GM23248 (cell line): ENCODE measurements around the gene PIP5K1B. TPM values are rescaled to one million over a fixed set of nuclear protein-coding genes. Genes with fewer than 3 reads are reported as not detected.

Experiments
- DNase-seq: peaks from one replicate; pipeline ENCODE4 v3.0.0-alpha.2; 2015
- H2AFZ ChIP-seq: fragments of 200-600 bp; sonication (generic); 2 replicates; pipeline ENCODE4 v1.6.1; 2016; ENCODE audit warnings: antibody characterized with exemption
- H3F3A ChIP-seq: fragments of 200-600 bp; sonication (generic); 2 replicates; pipeline ENCODE4 v1.6.1; 2016; ENCODE audit warnings: mild to moderate bottlenecking, antibody characterized with exemption, mixed run types; ENCODE audit not compliant: insufficient read depth
- H3K27ac ChIP-seq: fragments of 200-600 bp; sonication (generic); 2 replicates; pipeline ENCODE4 v1.5.1; 2016; ENCODE audit warnings: mild to moderate bottlenecking
- H3K27me3 ChIP-seq: fragments of 200-600 bp; sonication (generic); replicated peaks from 2 replicates; pipeline ENCODE4 v1.6.1; 2016; ENCODE audit warnings: mild to moderate bottlenecking; ENCODE audit not compliant: insufficient read depth
- H3K36me3 ChIP-seq: fragments of 200-600 bp; sonication (generic); 2 replicates; pipeline ENCODE4 v1.6.1; 2016; ENCODE audit warnings: low read depth, mild to moderate bottlenecking
- H3K4me1 ChIP-seq: fragments of 200-600 bp; sonication (generic); 2 replicates; pipeline ENCODE4 v1.6.1; 2016; ENCODE audit warnings: mild to moderate bottlenecking; ENCODE audit not compliant: insufficient read depth
- H3K4me2 ChIP-seq: fragments of 200-600 bp; sonication (generic); one replicate; pipeline ENCODE4 v1.6.1; 2016; ENCODE audit warnings: mild to moderate bottlenecking; ENCODE audit not compliant: unreplicated experiment
- H3K4me3 ChIP-seq: fragments of 200-600 bp; sonication (generic); 2 replicates; pipeline ENCODE4 v1.5.1; 2016; ENCODE audit warnings: mild to moderate bottlenecking
- H3K79me2 ChIP-seq: fragments of 200-600 bp; sonication (generic); 2 replicates; pipeline ENCODE4 v1.6.1; 2016; ENCODE audit warnings: mild to moderate bottlenecking; ENCODE audit not compliant: insufficient read depth
- H3K9ac ChIP-seq: fragments of 200-600 bp; sonication (generic); 2 replicates; pipeline ENCODE4 v1.6.1; 2016; ENCODE audit warnings: mild to moderate bottlenecking
- H3K9me2 ChIP-seq: fragments of 200-600 bp; sonication (generic); 2 replicates; pipeline ENCODE4 v1.6.1; 2016; ENCODE audit warnings: mixed run types, mild to moderate bottlenecking, moderate library complexity; ENCODE audit not compliant: insufficient read depth
- H3K9me3 ChIP-seq: fragments of 200-600 bp; sonication (generic); one replicate; pipeline ENCODE4 v1.6.1; 2017; ENCODE audit warnings: low read depth
- H4K20me1 ChIP-seq: fragments of 200-600 bp; sonication (generic); 2 replicates; pipeline ENCODE4 v1.6.0; 2016; ENCODE audit not compliant: insufficient read depth
- EZH2 ChIP-seq: fragments of 200-600 bp; sonication (generic); IDR thresholded peaks from 2 replicates; pipeline ENCODE4 v1.6.1; 2018; ENCODE audit warnings: antibody characterized with exemption, mild to moderate bottlenecking; ENCODE audit not compliant: insufficient read depth, poor library complexity, severe bottlenecking
- EZH2phosphoT487 ChIP-seq: fragments of 200-600 bp; sonication (generic); IDR thresholded peaks from 2 replicates; pipeline ENCODE4 v1.6.1; 2018; ENCODE audit warnings: antibody characterized with exemption, moderate library complexity, mild to moderate bottlenecking, low read depth; ENCODE audit not compliant: insufficient read depth
- WGBS, 2 experiments: methylation state at CpG; one replicate each; pipeline ENCODE4 v1.1.6; 2015 to 2017; ENCODE audit warnings: low lambda C conversion rate in 2 of 2, low coverage in 1 of 2; ENCODE audit errors: missing lambda C conversion rate in 2 of 2; 5-methylcytosine and 5-hydroxymethylcytosine counted together
- in situ Hi-C: fragments of 300-500 bp; cut with MboI; formaldehyde crosslinking; loops from 2 replicates; pipeline ENCODE4 v1.15.0; 2020
- polyA plus RNA-seq: library from polyadenylated mRNA; unstranded; fragments of >200 nt; fragmentation: Nextera tagmentation; extraction: Ambion mirVana; gene quantifications from 2 replicates; pipeline ENCODE4 v1.2.1, GENCODE V29; 2016
- total RNA-seq: library from RNA; depleted of rRNA; stranded (reverse); fragments of >200 nt; shearing (Covaris generic); gene quantifications from 2 replicates; pipeline ENCODE4 v1.2.3, GENCODE V29; 2014

PIP5K1B gene
- total and polyA plus RNA-seq, 2 experiments from 2014 or later: not detected

DNA sequence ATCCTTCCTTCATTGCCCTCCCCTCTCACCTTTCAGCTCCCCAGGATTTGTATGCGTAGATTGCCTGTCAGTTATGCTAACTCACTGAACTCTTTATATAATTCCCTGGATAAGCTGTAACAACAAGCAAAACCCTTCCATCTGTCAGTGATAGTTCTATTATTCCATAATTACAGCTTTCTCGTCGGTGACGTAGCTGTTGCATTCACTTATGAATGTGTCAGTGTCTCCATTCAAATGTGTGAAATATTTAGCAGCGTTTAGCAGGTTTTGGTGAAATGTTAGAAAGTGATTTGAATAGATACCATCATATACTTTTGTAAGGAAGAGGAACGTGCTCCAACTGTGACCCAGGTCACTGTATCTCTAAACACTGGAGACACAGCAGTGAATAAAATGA, 45.2 kb downstream of the PIP5K1B start:
- DNase-seq: no peak
- WGBS, 2 experiments: 1 to 4% methylated on average over 6 of the region's 6 CpGs
- no peaks in the 10 kb centered on the region for H3K9me3 ChIP-seq
- no peaks in the 10 kb centered on the region for H3K27me3 ChIP-seq
- no peak overlapping the region for H3K4me3 ChIP-seq
- H3K79me2 ChIP-seq: no peaks in the 10 kb centered on the region
- no peaks in the 10 kb centered on the region for H4K20me1 ChIP-seq
- no peaks in the 10 kb centered on the region for H3K4me1 ChIP-seq
- H2AFZ ChIP-seq: no peak overlapping the region
- no peaks in the 10 kb centered on the region for H3K9me2 ChIP-seq
- no peak overlapping the region for H3K9ac ChIP-seq
- no peak overlapping the region for H3K27ac ChIP-seq
- in situ Hi-C loops: no loop called here
- H3F3A ChIP-seq: no peaks in the 10 kb centered on the region
- no peak for TF ChIP-seq EZH2
- no peak for TF ChIP-seq EZH2phosphoT487
- no peak overlapping the region for H3K4me2 ChIP-seq
- H3K36me3 ChIP-seq: no peaks in the 10 kb centered on the region

DNA sequence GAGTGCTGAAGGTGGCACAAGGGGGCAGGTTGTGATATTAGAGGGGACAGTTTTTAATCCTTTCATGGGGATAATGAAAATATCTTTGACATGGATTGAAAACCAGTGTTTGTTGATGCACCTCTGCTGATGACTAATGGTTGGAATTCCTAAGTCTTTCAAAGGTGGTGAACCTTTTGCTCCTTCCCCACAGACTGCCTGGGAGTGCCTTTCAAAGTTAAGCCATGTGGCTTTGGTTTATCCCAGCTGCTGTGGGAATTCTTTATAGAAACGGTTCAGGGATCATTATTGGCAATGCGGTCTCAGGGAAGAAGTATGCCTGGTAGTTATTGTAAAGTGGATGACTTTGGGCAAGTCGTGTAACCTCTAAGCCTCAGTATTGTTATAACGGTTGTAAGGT, 45.7 kb downstream of the PIP5K1B start:
- Histone ChIP-seq H3K79me2 (no peaks in the 10 kb centered on the region), H3K9me2 (no peaks in the 10 kb centered on the region), H3K27me3 (no peaks in the 10 kb centered on the region), H4K20me1 (no peaks in the 10 kb centered on the region), H3F3A (no peaks in the 10 kb centered on the region), H3K4me2 (no peak overlapping the region), H3K4me1 (no peaks in the 10 kb centered on the region), H3K4me3 (no peak overlapping the region), H3K9ac (no peak overlapping the region), H3K36me3 (no peaks in the 10 kb centered on the region), H2AFZ (no peak overlapping the region), H3K9me3 (no peaks in the 10 kb centered on the region), H3K27ac (no peak overlapping the region)
- DNase-seq: no peak
- TF ChIP-seq EZH2 (no peak), EZH2phosphoT487 (no peak)
- in situ Hi-C loops: no loop called here
- 5 to 13% methylated on average over 4 of the region's 4 CpGs for WGBS, 2 experiments

DNA sequence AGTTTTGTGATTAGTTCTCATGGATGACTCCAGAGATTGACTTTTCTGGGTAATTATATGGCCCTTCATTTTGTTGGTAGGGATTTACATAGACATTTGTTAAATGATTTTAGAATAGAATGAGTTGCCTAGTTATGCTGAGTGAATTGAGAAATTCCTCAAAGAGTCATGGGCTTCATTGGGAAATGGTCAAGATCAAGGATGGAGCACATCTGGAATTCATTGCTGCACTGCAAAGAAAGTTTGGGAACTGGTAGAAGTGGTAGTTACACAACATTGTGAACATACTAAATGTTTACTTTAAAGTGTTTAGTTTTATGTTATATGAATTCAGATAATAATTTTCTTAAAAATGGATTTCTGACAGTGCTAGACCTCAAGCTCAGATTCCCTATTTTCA, 46.5 kb downstream of the PIP5K1B start:
- peak; percentile 21 for DNase-seq
- in situ Hi-C loops: no loop called here
- H3K9me3 ChIP-seq: no peaks in the 10 kb centered on the region
- TF ChIP-seq EZH2phosphoT487 (no peak), EZH2 (no peak)
- H3K4me3 ChIP-seq: no peak overlapping the region
- no peak overlapping the region for H3K4me2 ChIP-seq
- no peaks in the 10 kb centered on the region for H4K20me1 ChIP-seq
- H3K27me3 ChIP-seq: no peaks in the 10 kb centered on the region
- H3K9me2 ChIP-seq: no peaks in the 10 kb centered on the region
- H3F3A ChIP-seq: no peaks in the 10 kb centered on the region
- no peaks in the 10 kb centered on the region for H3K79me2 ChIP-seq
- no peaks in the 10 kb centered on the region for H3K4me1 ChIP-seq
- H3K9ac ChIP-seq: no peak overlapping the region
- no peak overlapping the region for H2AFZ ChIP-seq
- H3K27ac ChIP-seq: no peak overlapping the region
- no peaks in the 10 kb centered on the region for H3K36me3 ChIP-seq

DNA sequence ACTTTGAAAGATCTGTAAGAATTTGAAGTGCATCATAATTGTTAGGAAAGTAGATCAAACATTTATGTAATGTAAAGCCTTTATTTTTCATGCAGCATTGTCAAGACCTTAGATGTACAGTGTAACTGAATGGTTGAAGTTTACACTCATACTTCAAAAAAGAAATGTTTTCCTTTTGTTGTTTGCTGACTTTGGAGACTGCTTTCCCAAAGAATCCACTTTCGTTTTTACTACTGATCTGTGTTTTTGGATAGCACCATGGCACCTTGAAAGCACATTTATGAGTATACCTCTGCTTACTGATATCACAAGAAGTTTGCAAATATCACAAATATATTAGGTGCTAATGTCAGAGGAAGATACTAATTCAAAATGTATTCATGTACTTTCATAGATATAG, 50.0 kb downstream of the PIP5K1B start:
- no peak for TF ChIP-seq EZH2
- TF ChIP-seq EZH2phosphoT487: no peak
- H3K9me3 ChIP-seq: no peaks in the 10 kb centered on the region
- H2AFZ ChIP-seq: no peak overlapping the region
- H3K27ac ChIP-seq: no peak overlapping the region
- no peaks in the 10 kb centered on the region for H3K36me3 ChIP-seq
- H3K79me2 ChIP-seq: no peaks in the 10 kb centered on the region
- no peaks in the 10 kb centered on the region for H4K20me1 ChIP-seq
- H3F3A ChIP-seq: no peaks in the 10 kb centered on the region
- no peak overlapping the region for H3K4me3 ChIP-seq
- no peak for DNase-seq
- WGBS, 2 experiments: 0% methylated on average over 1 of the region's 1 CpG
- no peaks in the 10 kb centered on the region for H3K9me2 ChIP-seq
- H3K4me2 ChIP-seq: no peak overlapping the region
- H3K9ac ChIP-seq: no peak overlapping the region
- H3K4me1 ChIP-seq: no peaks in the 10 kb centered on the region
- in situ Hi-C loops: no loop called here
- no peaks in the 10 kb centered on the region for H3K27me3 ChIP-seq

DNA sequence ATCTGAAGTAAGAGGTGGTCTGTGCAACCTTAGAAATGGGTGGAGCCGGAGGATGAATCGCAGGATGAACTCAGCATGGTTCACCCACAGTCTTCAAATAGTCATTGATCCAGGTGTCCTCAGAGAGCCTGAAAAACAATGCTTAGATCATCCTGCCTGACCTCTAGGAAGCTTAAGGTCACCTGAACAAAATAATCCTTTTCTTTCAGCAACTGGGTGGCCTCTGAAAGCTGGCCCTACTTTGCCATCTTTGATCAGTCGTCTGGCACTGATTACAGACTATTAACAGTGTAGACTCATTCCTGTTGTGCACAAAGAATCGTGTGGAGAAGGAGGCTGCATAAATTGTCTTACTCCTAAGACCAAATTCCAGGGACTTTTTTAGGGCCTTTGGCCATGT, 50.7 kb downstream of the PIP5K1B start:
- DNase-seq: no peak
- H4K20me1 ChIP-seq: no peaks in the 10 kb centered on the region
- H3K4me3 ChIP-seq: no peak overlapping the region
- H3K9ac ChIP-seq: no peak overlapping the region
- in situ Hi-C loops: no loop called here
- H3K4me1 ChIP-seq: no peaks in the 10 kb centered on the region
- H3K9me3 ChIP-seq: no peaks in the 10 kb centered on the region
- H3K36me3 ChIP-seq: no peaks in the 10 kb centered on the region
- H3K27ac ChIP-seq: no peak overlapping the region
- no peaks in the 10 kb centered on the region for H3K9me2 ChIP-seq
- no peak overlapping the region for H2AFZ ChIP-seq
- no peak for TF ChIP-seq EZH2
- TF ChIP-seq EZH2phosphoT487: no peak
- H3K4me2 ChIP-seq: no peak overlapping the region
- no peaks in the 10 kb centered on the region for H3K79me2 ChIP-seq
- no peaks in the 10 kb centered on the region for H3K27me3 ChIP-seq
- H3F3A ChIP-seq: no peaks in the 10 kb centered on the region
- WGBS, 2 experiments: 20 to 32% methylated on average over 4 of the region's 4 CpGs
